CD14-positive monocyte (primary cell): ENCODE data around the gene C1QL1. TPM values are rescaled to one million over a fixed set of nuclear protein-coding genes. Genes with fewer than 3 reads are reported as not detected.

Experiments used
- DNase-seq, 3 donors: peaks; one replicate each; pipeline ENCODE4 v3.0.0-alpha.2; 2011 to 2022
- H2AFZ ChIP-seq: 2 replicates; pipeline ENCODE4 v1.6.0; 2012; ENCODE audit warnings: mild to moderate bottlenecking, low read depth, low read length, inconsistent platforms; ENCODE audit not compliant: insufficient read depth, poor library complexity, severe bottlenecking
- H3K27ac ChIP-seq, 2 donors: 1 replicate in 1 of 2; 2 replicates in 1 of 2; pipeline ENCODE4 v1.5.1; 2012 to 2013; ENCODE audit warnings: low read length in 2 of 2, control low read depth in 1 of 2, inconsistent platforms in 1 of 2, low read depth in 1 of 2, mild to moderate bottlenecking in 1 of 2
- H3K27me3 ChIP-seq, 2 donors: one replicate each; pipeline versions ENCODE4 v1.6.0 to v1.6.1; 2011 to 2013; ENCODE audit warnings: low read length in 2 of 2; ENCODE audit not compliant: control insufficient read depth in 2 of 2, insufficient read depth in 2 of 2
- H3K36me3 ChIP-seq, 2 donors: replicated peaks in 1 of 2; 1 replicate in 1 of 2; 2 replicates in 1 of 2; pipeline versions ENCODE4 v1.5.1 to v1.6.1; 2012 to 2013; ENCODE audit warnings: low read length in 2 of 2, control low read depth in 1 of 2, inconsistent platforms in 1 of 2, mild to moderate bottlenecking in 1 of 2; ENCODE audit not compliant: insufficient read depth in 2 of 2, control insufficient read depth in 1 of 2
- H3K4me1 ChIP-seq, 2 donors: 1 replicate in 1 of 2; 2 replicates in 1 of 2; pipeline versions ENCODE4 v1.5.1 to v1.6.1; 2012 to 2013; ENCODE audit warnings: low read length in 2 of 2, control low read depth in 1 of 2, inconsistent platforms in 1 of 2, mild to moderate bottlenecking in 1 of 2, moderate library complexity in 1 of 2; ENCODE audit not compliant: insufficient read depth in 2 of 2, control insufficient read depth in 1 of 2
- H3K4me2 ChIP-seq: replicated peaks from 2 replicates; pipeline ENCODE3; 2012; ENCODE audit warnings: low read length, moderate library complexity, mild to moderate bottlenecking; ENCODE audit not compliant: poor library complexity, severe bottlenecking; ENCODE audit errors: extremely low read depth
- H3K4me3 ChIP-seq, 3 experiments: fragments of 200-600 bp in 1 of 3; sonication (generic) in 1 of 3; replicated peaks in 1 of 3; 1 replicate in 2 of 3; 2 replicates in 1 of 3; pipeline ENCODE4 v1.5.1; 2011 to 2013; ENCODE audit warnings: low read length in 3 of 3, mild to moderate bottlenecking in 3 of 3, control low read depth in 2 of 3, low read depth in 2 of 3, inconsistent platforms in 1 of 3, moderate library complexity in 1 of 3
- H3K79me2 ChIP-seq: 2 replicates; pipeline ENCODE4 v1.6.0; 2012; ENCODE audit warnings: mild to moderate bottlenecking, control low read depth, inconsistent platforms, low read length, moderate library complexity; ENCODE audit not compliant: insufficient read depth
- H3K9ac ChIP-seq: 2 replicates; pipeline ENCODE4 v1.6.0; 2017; ENCODE audit warnings: low read length, mild to moderate bottlenecking; ENCODE audit not compliant: insufficient read depth, poor library complexity, severe bottlenecking
- H3K9me3 ChIP-seq, 2 donors: replicated peaks in 1 of 2; 1 replicate in 1 of 2; 2 replicates in 1 of 2; pipeline versions ENCODE4 v1.5.1 to v1.6.1; 2012 to 2013; ENCODE audit warnings: low read length in 2 of 2, control low read depth in 1 of 2; ENCODE audit not compliant: control insufficient read depth in 1 of 2, insufficient read depth in 1 of 2
- H4K20me1 ChIP-seq: 2 replicates; pipeline ENCODE4 v1.6.0; 2012; ENCODE audit warnings: mild to moderate bottlenecking, low read length, control low read depth, moderate library complexity; ENCODE audit not compliant: insufficient read depth
- H3K27ac Mint-ChIP-seq, 7 donors: one replicate each; pipeline ENCODE4 v1.8.0; 2020; ENCODE audit warnings: mild to moderate bottlenecking in 7 of 7, mixed read lengths in 7 of 7, moderate library complexity in 6 of 7, inconsistent platforms in 2 of 7
- H3K27me3 Mint-ChIP-seq, 3 donors: one replicate each; pipeline ENCODE4 v1.8.0; 2021 to 2022; ENCODE audit warnings: low read depth in 3 of 3, mild to moderate bottlenecking in 3 of 3, mixed read lengths in 3 of 3, moderate library complexity in 3 of 3, inconsistent platforms in 1 of 3
- H3K36me3 Mint-ChIP-seq, 2 donors: one replicate each; pipeline ENCODE4 v1.8.0; 2020; ENCODE audit warnings: mixed read lengths in 2 of 2, inconsistent platforms in 1 of 2, mild to moderate bottlenecking in 1 of 2
- H3K4me1 Mint-ChIP-seq: one replicate; pipeline ENCODE4 v1.8.0; 2020; ENCODE audit warnings: mild to moderate bottlenecking, mixed read lengths
- H3K4me3 Mint-ChIP-seq, 2 donors: one replicate each; pipeline ENCODE4 v1.8.0; 2020; ENCODE audit warnings: mild to moderate bottlenecking in 2 of 2, mixed read lengths in 2 of 2, moderate library complexity in 1 of 2
- H3K9me3 Mint-ChIP-seq, 7 donors: one replicate each; pipeline ENCODE4 v1.8.0; 2020 to 2022; ENCODE audit warnings: mixed read lengths in 7 of 7, mild to moderate bottlenecking in 6 of 7, moderate library complexity in 6 of 7, inconsistent platforms in 2 of 7
- WGBS: methylation state at CpG from one replicate; pipeline ENCODE4 v1.1.5; 2013; ENCODE audit warnings: missing lambda C conversion rate; ENCODE audit not compliant: insufficient coverage; 5-methylcytosine and 5-hydroxymethylcytosine counted together
- intact Hi-C, 2 donors: fragments of 100-400 bp; cut with micrococcal nuclease; formaldehyde crosslinking; loops; one replicate each; pipeline versions ENCODE4 v1.15.0 to v1.15.1; 2023
- polyA plus RNA-seq, 3 donors: library from polyadenylated mRNA; depleted of rRNA in 1 of 3; unstranded in 2 of 3; stranded (reverse) in 1 of 3; fragments of 300-500 nt in 2 of 3; fragments of >200 nt in 1 of 3; fragmentation: Illumina TruSeq in 2 of 3; gene quantifications; 1 replicate in 2 of 3; 2 replicates in 1 of 3; pipeline ENCODE4 v1.2.3, GENCODE V29; 2012 to 2021
- TF ChIP-seq, protein P1 (sequence below): fragments of 200-600 bp; IDR thresholded peaks from one replicate; pipeline ENCODE4 v1.8.0; 2022; ENCODE audit warnings: antibody characterized with exemption, mild to moderate bottlenecking

The C1QL1 gene
- polyA plus RNA-seq, 3 donors: not detected

GRCh38 chr17:44972953-44973352 is 4.8 kb upstream of the C1QL1 start:
- Histone ChIP-seq H3K27ac (no peak overlapping the region), H3K4me1 (peaks cover 14 to 22% of the 10 kb centered on the region in 2 donors), H3K4me3 (no peak overlapping the region), H3K79me2 (no peaks in the 10 kb centered on the region), H3K27me3 (peaks cover 40 to 79% of the 10 kb centered on the region in 2 donors), H3K4me2 (no peak overlapping the region), H3K9ac (no peak overlapping the region), H4K20me1 (no peaks in the 10 kb centered on the region), H3K36me3 (no peaks in the 10 kb centered on the region), H3K9me3 (peaks cover 0 to 20% of the 10 kb centered on the region in 2 donors), H2AFZ (no peak overlapping the region)
- intact Hi-C loops: no loop called here
- no peak overlapping the region for H3K4me3 Mint-ChIP-seq
- peaks cover 20% of the 10 kb centered on the region for H3K4me1 Mint-ChIP-seq
- peaks cover 78 to 88% (median 78%) of the 10 kb centered on the region in 3 donors for H3K27me3 Mint-ChIP-seq
- no peak for DNase-seq
- H3K9me3 Mint-ChIP-seq: peaks cover 2 to 27% (median 13%) of the 10 kb centered on the region in 7 donors
- peaks cover 4 to 9% of the 10 kb centered on the region in 2 donors for H3K36me3 Mint-ChIP-seq
- no peak overlapping the region for H3K27ac Mint-ChIP-seq
- TF ChIP-seq, protein P1, sequence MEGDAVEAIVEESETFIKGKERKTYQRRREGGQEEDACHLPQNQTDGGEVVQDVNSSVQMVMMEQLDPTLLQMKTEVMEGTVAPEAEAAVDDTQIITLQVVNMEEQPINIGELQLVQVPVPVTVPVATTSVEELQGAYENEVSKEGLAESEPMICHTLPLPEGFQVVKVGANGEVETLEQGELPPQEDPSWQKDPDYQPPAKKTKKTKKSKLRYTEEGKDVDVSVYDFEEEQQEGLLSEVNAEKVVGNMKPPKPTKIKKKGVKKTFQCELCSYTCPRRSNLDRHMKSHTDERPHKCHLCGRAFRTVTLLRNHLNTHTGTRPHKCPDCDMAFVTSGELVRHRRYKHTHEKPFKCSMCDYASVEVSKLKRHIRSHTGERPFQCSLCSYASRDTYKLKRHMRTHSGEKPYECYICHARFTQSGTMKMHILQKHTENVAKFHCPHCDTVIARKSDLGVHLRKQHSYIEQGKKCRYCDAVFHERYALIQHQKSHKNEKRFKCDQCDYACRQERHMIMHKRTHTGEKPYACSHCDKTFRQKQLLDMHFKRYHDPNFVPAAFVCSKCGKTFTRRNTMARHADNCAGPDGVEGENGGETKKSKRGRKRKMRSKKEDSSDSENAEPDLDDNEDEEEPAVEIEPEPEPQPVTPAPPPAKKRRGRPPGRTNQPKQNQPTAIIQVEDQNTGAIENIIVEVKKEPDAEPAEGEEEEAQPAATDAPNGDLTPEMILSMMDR: no peak
- 100% methylated on average over 1 of the region's 6 CpGs for WGBS

DNA sequence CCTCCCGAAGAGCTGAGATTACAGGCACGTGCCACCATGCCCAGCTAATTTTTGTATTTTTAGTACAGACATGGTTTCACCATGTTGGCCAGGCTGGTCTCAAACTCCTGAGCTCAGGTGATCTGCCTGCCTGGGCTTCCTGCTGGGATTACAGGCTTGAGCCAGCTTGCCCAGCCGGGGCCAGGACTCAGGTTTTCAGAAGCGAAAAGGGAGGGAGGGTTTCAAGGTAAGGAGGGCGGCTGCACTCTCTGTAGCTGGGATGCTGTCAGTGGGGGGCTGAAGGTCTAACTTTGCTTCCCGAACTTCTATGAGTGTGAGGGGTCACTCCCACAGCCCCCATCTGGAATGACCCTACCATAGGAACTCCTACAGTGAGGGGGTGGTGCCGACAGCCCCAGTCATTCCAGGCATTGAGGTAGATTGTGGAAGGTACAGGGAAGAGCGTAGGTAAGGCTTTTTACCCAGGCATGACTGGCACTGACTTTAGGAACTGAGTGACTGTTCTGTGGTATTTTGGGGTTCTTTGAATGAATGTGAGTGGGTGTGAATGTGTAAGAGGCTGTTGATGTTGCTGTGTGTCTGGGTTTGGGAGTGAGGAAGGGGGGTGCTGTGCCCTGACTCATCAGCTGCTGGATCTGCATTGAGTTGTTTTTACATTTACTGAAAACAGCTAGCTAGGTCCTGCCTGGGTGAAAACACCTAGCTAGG is 3.8 kb upstream of the C1QL1 start:
- H3K36me3 Mint-ChIP-seq: peaks cover 4 to 9% of the 10 kb centered on the region in 2 donors
- peak overlapping the region in 1 of 2 donors; percentile 59 for H3K4me3 Mint-ChIP-seq

More for the DNA sequence above, 3.8 kb upstream of the C1QL1 start:
- intact Hi-C loops: no loop called here
- Mint-ChIP-seq H3K9me3 (peaks cover 2 to 33% (median 15%) of the 10 kb centered on the region in 7 donors), H3K4me1 (peaks cover 24% of the 10 kb centered on the region), H3K27me3 (peaks cover 79 to 86% (median 80%) of the 10 kb centered on the region in 3 donors), H3K27ac (peak overlapping the region in 1 of 7 donors; percentile 40)
- 90% methylated on average over 3 of the region's 8 CpGs for WGBS
- no peaks in the 10 kb centered on the region for H4K20me1 ChIP-seq
- H3K79me2 ChIP-seq: no peaks in the 10 kb centered on the region
- H3K9ac ChIP-seq: no peak overlapping the region
- no peak overlapping the region for H2AFZ ChIP-seq
- peaks cover 0 to 20% of the 10 kb centered on the region in 2 donors for H3K9me3 ChIP-seq
- no peak overlapping the region for H3K4me2 ChIP-seq
- H3K36me3 ChIP-seq: no peaks in the 10 kb centered on the region
- no peak overlapping the region for H3K4me3 ChIP-seq
- TF ChIP-seq, protein P1: no peak
- H3K4me1 ChIP-seq: peaks cover 19 to 32% of the 10 kb centered on the region in 2 donors
- DNase-seq: no peak
- no peak overlapping the region for H3K27ac ChIP-seq
- H3K27me3 ChIP-seq: peaks cover 47 to 82% of the 10 kb centered on the region in 2 donors
